NT2/D1 (cell line): Measurements from ENCODE around the gene GINS3.

Experiments
- YY1 ChIP-seq: IDR thresholded peaks from 2 replicates; pipeline ENCODE4 v1.6.1; 2011; ENCODE audit not compliant: insufficient read length, insufficient read depth
- ZNF274 ChIP-seq: IDR thresholded peaks from 2 replicates; pipeline ENCODE4 v1.6.1; 2011; ENCODE audit warnings: mild to moderate bottlenecking, low read depth, low read length

GRCh38 chr16:58417600-58417999, 25.3 kb downstream of the GINS3 start:
- no peak for TF ChIP-seq ZNF274
- no peak for TF ChIP-seq YY1
